Subcutaneous abdominal adipose tissue (tissue), 5 donors: ENCODE measurements around the gene MUC4.

Experiments used
- H3K27ac ChIP-seq: one replicate; pipeline ENCODE4 v1.7.0; 2013; ENCODE audit warnings: low read depth, mild to moderate bottlenecking, inconsistent platforms, low read length, moderate library complexity
- H3K27me3 ChIP-seq, 5 donors: one replicate each; pipeline ENCODE4 v1.7.0; 2013; ENCODE audit warnings: low read length in 5 of 5, inconsistent platforms in 1 of 5; ENCODE audit not compliant: control insufficient read depth in 5 of 5, insufficient read depth in 4 of 5
- H3K36me3 ChIP-seq, 5 donors: one replicate each; pipeline ENCODE4 v1.7.0; 2013; ENCODE audit warnings: low read length in 5 of 5; ENCODE audit not compliant: control insufficient read depth in 5 of 5, insufficient read depth in 5 of 5
- H3K4me1 ChIP-seq, 5 donors: one replicate each; pipeline ENCODE4 v1.7.0; 2013; ENCODE audit warnings: low read length in 5 of 5, mild to moderate bottlenecking in 3 of 5, moderate library complexity in 1 of 5; ENCODE audit not compliant: control insufficient read depth in 5 of 5, insufficient read depth in 5 of 5
- H3K4me3 ChIP-seq, 5 donors: one replicate each; pipeline ENCODE4 v1.7.0; 2013; ENCODE audit warnings: low read length in 5 of 5, low read depth in 1 of 5
- H3K9ac ChIP-seq, 5 donors: one replicate each; pipeline ENCODE4 v1.7.0; 2013; ENCODE audit warnings: low read length in 5 of 5, mild to moderate bottlenecking in 4 of 5, moderate library complexity in 3 of 5
- H3K9me3 ChIP-seq, 5 donors: one replicate each; pipeline ENCODE4 v1.7.0; 2013; ENCODE audit warnings: low read length in 5 of 5; ENCODE audit not compliant: control insufficient read depth in 5 of 5
- donor health status: healthy.
- donor health status: healthy.
- donor health status: healthy.
- donor health status: healthy.
- donor health status: healthy.

The MUC4 gene

GRCh38 chr3:195813916-195814640, 2.3 kb upstream of the MUC4 start:
- no peaks in the 10 kb centered on the region for H3K36me3 ChIP-seq
- no peaks in the 10 kb centered on the region for H3K4me1 ChIP-seq
- H3K27ac ChIP-seq: no peak overlapping the region
- H3K27me3 ChIP-seq: peaks cover 21 to 24% (median 23%) of the 10 kb centered on the region in 5 donors
- H3K9ac ChIP-seq: no peak overlapping the region
- H3K9me3 ChIP-seq: no peaks in the 10 kb centered on the region
- H3K4me3 ChIP-seq: no peak overlapping the region

DNA sequence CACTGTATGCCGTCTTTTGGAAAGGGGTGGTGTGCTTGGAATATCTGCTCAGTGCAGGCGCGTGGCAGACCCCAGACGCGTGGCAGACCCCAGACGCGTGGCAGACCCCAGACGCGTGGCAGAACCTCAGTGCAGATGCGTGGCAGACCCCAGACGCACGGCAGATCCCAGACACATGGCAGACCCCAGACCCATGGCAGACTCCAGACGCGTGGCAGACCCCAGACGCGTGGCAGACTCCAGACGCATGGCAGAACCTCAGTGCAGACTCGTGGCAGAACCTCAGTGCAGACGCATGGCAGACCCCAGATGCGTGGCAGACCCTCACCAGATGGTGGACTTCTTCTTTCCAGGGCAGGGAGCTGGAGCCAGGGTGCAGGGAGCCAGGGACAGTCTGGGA, 637 bp upstream of the MUC4 start:
- Histone ChIP-seq H3K9me3 (no peaks in the 10 kb centered on the region), H3K4me1 (no peaks in the 10 kb centered on the region), H3K9ac (no peak overlapping the region), H3K4me3 (no peak overlapping the region), H3K36me3 (no peaks in the 10 kb centered on the region), H3K27me3 (peaks cover 20 to 24% (median 23%) of the 10 kb centered on the region in 5 donors), H3K27ac (no peak overlapping the region)

DNA sequence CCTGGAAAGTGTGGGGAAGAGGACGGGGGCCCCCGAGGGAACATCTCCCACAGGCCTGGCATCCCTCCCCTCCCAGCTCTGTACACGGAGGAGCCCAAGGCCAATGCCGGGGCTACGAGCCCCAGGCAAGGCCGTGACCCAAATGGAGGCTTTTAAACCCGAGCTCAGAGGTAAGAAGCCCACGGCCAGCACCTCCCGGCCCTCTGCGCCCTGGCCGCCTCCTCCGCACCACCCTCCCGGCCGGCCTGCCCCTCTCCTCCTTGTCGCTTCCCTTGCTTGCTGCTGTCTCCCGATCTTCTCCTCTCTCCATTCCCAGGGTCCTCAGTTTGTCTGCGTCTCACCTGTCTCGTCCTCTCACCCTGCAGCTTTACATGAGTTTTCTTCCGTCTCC, 1.3 kb downstream of the MUC4 start:
- Histone ChIP-seq H3K36me3 (no peaks in the 10 kb centered on the region), H3K4me1 (peaks cover 0 to 12% (median 0%) of the 10 kb centered on the region in 5 donors), H3K9me3 (no peaks in the 10 kb centered on the region), H3K9ac (no peak overlapping the region), H3K4me3 (no peak overlapping the region), H3K27me3 (peaks cover 20 to 24% (median 23%) of the 10 kb centered on the region in 5 donors), H3K27ac (no peak overlapping the region)

DNA sequence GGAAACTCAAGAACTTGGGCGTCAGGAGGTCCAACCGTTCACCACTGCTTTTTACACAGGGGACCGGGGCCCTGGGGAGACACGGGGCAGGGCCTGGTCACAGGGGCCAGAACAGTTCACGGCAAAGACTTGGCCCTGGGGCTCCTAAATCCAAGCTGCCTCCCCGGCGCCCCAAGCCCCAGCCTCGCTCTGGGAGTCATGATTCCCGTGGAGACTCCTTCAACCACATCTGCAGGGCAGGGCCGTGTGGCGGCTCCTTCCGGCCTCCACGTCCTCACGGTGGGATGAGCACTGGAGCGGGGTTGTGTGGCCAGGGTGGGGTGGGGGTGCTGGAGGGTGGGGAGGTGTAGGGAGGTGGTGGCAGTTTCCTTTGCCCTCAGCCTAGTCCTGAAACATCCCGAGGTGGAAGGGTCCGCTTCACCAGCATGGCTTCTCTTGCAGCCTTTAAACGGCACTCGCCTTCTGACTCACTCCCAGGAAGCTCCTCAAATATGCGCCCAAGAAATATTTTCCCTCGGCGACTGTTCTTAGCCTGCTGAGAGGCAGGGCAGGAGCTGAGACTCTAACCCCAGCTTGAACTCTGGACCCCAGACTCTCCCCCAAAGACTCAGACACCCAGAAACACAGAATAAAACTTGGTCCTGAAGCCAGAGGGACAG, 1.8 kb downstream of the MUC4 start:
- Histone ChIP-seq H3K27me3 (peaks cover 20 to 25% (median 24%) of the 10 kb centered on the region in 5 donors), H3K36me3 (no peaks in the 10 kb centered on the region), H3K27ac (no peak overlapping the region), H3K9me3 (no peaks in the 10 kb centered on the region), H3K9ac (no peak overlapping the region), H3K4me3 (no peak overlapping the region), H3K4me1 (peaks cover 0 to 17% (median 0%) of the 10 kb centered on the region in 5 donors)

DNA sequence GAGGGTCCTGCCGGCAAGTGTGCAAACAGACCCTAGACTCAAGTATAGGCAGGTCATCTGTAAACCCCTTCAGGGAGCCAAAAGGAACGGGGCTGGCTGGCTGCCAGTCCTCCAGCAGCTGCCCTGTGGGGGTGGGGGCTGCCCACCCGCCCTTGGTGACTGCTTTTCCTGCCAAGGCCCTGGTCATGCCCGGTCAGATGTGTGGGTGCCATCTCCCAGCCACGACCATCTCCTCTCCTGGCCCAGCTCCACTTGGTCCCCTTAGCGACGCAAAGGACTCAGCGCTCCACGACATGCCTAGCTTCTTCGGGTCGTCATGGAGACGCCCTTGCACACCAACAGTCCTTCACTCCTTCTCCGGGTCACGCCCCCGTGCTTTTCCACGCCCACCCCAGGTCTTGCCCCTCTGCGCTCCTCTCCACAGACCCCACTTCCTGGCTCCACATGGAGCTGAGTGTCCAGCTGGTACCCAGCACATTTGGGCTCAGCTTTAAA, 2.4 kb downstream of the MUC4 start:
- Histone ChIP-seq H3K4me1 (peaks cover 0 to 22% (median 1%) of the 10 kb centered on the region in 5 donors), H3K36me3 (no peaks in the 10 kb centered on the region), H3K9me3 (no peaks in the 10 kb centered on the region), H3K27me3 (peaks cover 22 to 28% (median 26%) of the 10 kb centered on the region in 5 donors), H3K9ac (no peak overlapping the region), H3K4me3 (no peak overlapping the region), H3K27ac (no peak overlapping the region)

DNA sequence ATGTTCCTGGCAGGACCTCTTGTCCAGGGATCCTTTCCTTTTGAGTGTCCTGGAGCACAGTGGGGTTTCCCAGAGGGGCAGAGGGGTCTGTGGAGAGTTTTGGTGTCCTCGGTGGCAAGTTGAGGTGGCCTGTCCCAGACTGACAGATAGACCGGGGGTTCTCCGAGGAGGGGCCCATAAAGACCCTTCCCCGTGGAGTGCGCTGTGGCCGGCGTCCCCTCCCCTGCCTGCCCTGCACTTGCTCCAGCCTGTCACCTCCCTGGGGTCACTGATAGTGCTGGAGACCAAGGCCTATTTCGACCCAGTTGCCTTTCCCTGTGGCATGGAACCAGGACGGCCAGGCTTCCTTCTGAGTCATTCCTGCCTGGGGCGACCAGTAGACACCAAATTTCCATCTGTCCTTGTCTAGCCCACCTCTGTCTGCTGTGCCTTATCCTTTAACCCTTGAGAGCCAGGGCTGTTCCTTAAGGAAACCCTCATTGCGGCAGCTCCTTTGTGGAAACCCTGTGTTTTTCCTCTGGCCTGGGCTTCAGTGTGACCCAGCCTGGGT, 2.9 kb downstream of the MUC4 start:
- no peaks in the 10 kb centered on the region for H3K9me3 ChIP-seq
- no peak overlapping the region for H3K4me3 ChIP-seq
- no peaks in the 10 kb centered on the region for H3K36me3 ChIP-seq
- peaks cover 0 to 27% (median 3%) of the 10 kb centered on the region in 5 donors for H3K4me1 ChIP-seq
- no peak overlapping the region for H3K9ac ChIP-seq
- H3K27ac ChIP-seq: no peak overlapping the region
- H3K27me3 ChIP-seq: peaks cover 18 to 31% (median 29%) of the 10 kb centered on the region in 5 donors

DNA sequence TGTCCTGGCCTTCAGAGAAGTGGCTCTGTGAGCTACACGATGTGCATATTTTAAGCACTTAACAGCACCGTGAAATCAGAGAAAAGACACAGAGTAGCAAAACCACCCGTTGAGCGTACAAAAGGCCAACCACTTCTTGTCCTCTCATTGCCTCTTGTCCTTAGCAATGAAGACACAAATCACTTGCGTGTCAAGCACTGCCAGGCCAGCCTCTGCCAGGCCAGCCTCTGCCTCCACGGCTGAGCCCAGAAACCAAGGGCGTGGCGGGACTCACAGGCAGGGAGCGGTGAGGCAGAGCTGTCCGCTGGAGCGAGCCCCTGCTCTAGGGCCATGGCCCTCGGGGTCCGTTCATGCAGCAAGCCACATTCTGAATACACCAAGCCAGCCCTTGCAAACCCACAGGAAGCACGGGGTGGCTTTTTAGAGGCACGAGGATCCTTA, 4.0 kb downstream of the MUC4 start:
- Histone ChIP-seq H3K9me3 (no peaks in the 10 kb centered on the region), H3K9ac (no peak overlapping the region), H3K36me3 (no peaks in the 10 kb centered on the region), H3K4me3 (no peak overlapping the region), H3K27me3 (peaks cover 11 to 30% (median 26%) of the 10 kb centered on the region in 5 donors), H3K27ac (no peak overlapping the region), H3K4me1 (peaks cover 0 to 31% (median 9%) of the 10 kb centered on the region in 5 donors)

- Histone ChIP-seq H3K27ac (no peak overlapping the region), H3K36me3 (no peaks in the 10 kb centered on the region), H3K27me3 (peaks cover 11 to 29% (median 24%) of the 10 kb centered on the region in 5 donors), H3K9ac (no peak overlapping the region), H3K4me3 (no peak overlapping the region), H3K4me1 (peaks cover 0 to 39% (median 9%) of the 10 kb centered on the region in 5 donors), H3K9me3 (no peaks in the 10 kb centered on the region)
Measured at GRCh38 chr3:195806916-195807231, 4.9 kb downstream of the MUC4 start.

GRCh38 chr3:195806211-195806915, 5.4 kb downstream of the MUC4 start:
- Histone ChIP-seq H3K27me3 (peaks cover 7 to 29% (median 21%) of the 10 kb centered on the region in 5 donors), H3K9ac (no peak overlapping the region), H3K27ac (no peak overlapping the region), H3K4me3 (no peak overlapping the region), H3K9me3 (no peaks in the 10 kb centered on the region), H3K4me1 (peaks cover 0 to 40% (median 9%) of the 10 kb centered on the region in 5 donors), H3K36me3 (no peaks in the 10 kb centered on the region)
